Kidney glomerular epithelial cell (primary cell): ENCODE data around the gene CHST8.
"Not testable (repeated sequence)": the region's sequence is repeated elsewhere in the genome, so short reads cannot be mapped to it uniquely, and the experiment has no call there.

Experiments
- DNase-seq: peaks from one replicate; lab custom pipeline; 2025; lab: John Stamatoyannopoulos, UW

Gene CHST8

DNA sequence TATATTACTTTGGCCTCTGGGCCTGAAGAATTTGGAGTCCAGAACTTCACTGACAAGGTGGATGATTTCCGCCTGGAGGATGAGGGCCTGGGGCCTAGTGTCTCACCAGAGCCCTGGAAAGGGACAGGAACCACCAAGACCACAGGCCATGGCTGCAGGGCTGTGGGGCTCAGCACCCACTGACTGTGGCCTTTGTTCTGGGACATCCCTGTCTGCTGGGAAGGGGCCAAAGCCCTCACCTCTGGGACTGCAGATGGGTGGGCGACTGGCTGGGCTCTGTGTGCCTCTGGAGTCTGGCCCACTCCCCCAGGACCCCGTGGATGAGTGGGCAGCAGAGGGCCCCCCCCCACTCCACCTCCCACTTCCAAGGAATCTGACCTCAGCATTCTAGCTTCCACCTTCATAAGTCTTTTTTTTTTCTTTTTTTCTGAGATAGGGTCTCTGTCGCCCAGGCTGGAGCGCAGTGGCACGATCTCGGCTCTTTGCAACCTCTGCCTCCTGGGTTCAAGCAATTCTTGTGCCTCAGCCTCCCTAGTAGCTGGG, 20.3 kb downstream of the CHST8 start:
- DNase-seq = no peak

DNA sequence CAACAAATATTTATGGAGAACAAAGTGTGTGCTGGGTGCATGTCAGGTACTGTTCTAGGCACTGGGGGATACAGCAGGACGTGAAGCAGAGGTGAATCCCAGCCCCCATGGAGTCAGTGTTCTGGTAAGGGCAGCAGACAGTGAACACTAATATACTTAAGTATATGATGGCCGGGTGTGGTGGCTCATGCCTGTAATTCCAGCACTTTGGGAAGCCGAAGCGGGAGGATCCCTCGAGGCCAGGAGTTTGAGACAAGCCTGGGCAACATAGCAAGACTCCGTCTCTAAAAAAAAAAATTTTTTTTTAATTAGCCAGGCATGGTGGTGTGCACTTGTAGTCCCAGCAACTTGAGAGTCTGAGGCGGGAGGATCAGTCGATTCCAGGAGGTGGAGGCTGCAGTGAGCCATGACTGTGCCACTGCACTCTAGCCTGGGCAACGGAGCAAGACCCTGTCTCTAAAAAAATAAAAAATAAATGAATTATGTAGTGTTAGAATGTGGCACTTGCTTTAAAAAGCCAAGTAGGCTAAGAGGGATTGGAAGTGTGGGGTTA, 22.6 kb downstream of the CHST8 start:
- DNase-seq = no peak

- no peak for DNase-seq
Measured at GRCh38 chr19:33646306-33646705, 24.6 kb downstream of the CHST8 start.

DNA sequence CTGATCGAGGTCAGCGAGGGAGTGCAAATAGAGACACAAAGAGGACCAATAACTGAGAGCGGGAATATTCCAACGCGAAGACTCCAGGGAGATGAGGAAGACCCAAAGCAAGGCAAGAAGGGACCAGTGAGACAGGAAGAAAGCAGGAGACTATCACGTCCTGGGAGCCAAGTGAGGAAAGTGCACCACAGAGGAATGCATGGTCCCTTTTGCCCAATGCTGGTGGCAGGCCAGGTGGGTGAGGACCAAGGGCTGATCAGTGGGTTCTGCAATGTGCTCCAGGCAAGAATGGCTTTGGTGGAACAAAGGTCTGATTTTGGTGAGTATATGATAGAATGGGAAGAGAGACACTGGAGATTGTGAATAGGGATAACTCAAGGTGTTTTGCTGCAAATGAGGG, 25.4 kb downstream of the CHST8 start:
- DNase-seq = no peak

DNA sequence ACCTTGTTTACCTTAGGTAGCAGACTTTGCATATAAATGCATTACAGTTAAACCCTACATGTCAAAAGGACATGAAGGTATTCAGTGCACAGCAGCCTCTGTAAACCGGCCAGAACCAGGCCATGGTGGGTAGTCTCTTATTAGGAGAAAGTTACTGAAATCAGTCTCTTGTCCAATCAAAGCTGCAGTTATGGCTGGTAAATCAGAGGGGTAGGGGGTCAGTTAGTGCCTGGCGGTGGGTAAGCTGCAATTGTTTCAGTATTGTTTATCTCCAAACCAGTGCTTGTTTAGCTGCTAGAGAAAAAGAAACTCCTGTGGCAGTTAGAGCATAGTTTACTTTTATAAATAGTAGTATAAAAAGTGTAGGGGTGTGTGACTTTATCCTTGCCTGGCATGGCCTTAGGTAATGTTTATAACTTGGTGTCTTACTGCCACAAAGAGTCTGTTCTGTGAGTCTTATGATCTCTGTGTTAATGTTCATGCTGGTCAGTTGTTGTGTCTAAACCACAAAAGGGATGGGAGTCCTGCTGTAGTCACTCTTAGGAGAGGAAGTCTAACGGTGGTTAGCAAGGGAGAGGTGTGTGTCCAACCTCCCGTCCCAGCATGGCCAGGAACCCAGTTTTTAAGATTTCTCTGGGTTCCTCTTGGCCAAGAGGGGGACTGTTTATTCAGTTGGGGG, 28.0 kb downstream of the CHST8 start:
- DNase-seq = no peak

GRCh38 chr19:33653684-33654083, 31.9 kb downstream of the CHST8 start:
- DNase-seq = no peak

- DNase-seq = no peak
Measured at GRCh38 chr19:33654840-33655508, 33.2 kb downstream of the CHST8 start.

- DNase-seq = no peak
Measured at GRCh38 chr19:33659835-33660234, 38.1 kb downstream of the CHST8 start.

DNA sequence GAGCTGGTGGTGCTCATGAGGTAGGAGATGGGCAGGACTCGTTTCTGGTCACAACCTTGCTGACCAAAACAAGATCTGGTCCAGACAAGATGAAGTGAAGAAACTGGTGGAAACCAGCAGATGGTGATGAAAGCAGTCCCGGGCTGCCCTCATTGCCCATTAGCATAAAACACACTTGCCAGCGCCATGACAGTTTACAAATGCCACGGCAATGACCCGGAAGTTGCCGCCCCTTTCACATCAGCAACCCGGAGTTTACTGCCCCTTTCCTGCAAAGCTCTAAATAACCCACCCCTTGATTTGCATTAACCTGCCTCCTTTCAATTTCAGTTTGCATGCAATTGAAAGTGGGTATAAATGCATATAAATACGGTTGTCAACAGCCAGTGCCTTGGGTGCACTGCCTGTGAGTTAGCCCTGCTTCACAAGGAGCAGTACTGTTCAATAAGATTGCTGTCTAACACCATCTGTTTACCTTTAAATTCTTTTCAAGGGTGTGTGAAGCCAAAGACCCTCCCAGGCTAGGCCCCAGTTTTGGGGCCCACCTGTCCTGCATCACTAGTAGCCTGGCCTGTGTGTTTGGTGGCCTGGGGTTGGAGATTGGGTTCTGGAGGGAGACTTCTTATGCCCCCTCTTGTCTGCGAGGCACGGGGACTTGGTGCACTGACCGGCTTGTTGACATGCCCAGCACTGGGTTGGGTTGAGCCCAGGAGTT, 38.8 kb downstream of the CHST8 start:
- no peak for DNase-seq

DNA sequence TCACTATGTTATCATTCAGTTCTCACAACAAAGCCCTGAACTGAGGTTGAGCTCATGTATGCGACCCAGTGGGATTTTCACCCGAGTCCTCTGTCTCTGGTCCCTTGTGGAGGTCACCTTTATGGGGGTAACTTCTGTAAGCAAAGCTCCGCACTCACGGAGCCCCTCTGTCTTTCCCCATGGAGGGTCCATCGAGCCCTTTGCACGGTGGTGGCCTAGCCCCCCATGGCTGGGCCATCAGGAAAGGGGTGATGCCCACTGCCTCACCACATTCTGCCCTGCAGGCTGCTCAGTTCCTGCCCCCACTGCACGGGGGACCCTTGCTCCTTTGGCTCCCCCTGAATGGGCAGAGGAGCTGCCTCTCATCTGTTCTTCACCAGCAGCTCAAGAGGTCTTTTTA, 39.6 kb downstream of the CHST8 start:
- no peak for DNase-seq

DNA sequence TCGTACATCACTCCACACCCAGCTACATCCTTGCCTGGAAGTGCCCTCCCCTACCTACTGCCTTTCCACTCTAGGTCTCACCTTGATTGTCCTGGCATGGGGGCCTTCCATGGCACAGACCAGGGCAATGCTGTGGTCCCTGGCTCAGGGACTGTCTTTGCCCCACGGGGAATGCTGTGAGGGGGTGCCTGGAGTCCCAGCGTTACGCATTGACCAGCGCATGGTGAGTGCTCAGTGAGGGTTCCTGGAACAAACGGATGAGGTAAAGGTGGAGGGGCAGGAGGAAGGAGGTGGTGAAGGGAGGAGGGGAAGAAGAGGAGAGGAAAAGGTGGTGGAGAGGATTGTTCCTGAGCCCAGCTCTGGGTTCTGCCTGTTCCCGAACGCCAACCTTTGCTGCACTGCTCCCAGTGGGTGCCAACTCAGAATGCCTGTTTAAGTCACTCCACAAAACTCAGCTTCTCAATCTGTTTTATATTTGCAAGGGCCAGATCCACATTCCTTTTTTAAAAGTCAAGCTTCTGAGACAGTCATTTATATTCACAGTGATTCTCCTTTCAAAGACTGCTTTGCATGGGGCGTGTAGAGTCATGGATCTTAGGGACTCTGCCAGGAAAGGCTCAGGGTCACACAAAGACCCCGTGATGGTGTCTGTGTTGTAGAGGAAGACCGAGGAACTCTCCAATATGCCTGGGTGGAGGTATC, 40.8 kb downstream of the CHST8 start:
- no peak for DNase-seq

DNA sequence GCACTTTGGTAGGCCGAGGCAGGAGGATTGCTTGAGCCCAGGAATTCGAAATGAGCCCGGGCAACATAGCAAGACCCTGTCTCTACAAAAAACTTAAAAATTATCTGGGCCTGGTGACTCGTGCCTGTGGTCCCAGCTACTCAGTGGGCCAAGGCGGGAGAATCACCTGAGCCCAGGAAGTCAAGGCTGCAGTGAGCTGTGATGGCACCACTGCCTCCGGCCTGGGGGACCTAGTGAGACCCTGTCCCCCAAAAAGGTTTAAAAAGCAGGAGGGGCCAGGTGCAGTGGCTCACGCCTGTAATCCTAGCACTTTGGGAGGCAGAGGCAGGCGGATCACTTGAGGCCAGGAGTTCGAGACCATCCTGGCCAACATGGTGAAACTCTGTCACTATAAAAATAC, 41.6 kb downstream of the CHST8 start:
- not testable (repeated sequence) for DNase-seq

DNA sequence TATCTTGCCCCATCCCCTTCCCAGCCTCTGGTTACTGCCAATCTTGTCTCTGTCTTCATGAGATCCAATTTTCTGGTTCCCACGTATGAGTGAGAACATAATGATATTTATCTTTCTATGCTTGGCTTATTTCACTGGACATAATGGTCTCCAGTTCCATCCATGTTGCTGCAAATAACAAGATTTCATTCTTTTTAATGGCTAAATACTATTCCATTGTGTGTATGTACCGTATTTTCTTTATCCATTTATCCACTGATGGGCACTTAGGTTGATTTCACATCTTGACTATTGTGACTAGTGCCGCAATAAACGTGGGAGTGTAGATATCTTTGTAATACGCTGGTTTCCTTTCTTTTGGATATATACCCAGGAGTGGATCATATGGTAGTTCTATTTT, 43.0 kb downstream of the CHST8 start:
- no peak for DNase-seq

DNA sequence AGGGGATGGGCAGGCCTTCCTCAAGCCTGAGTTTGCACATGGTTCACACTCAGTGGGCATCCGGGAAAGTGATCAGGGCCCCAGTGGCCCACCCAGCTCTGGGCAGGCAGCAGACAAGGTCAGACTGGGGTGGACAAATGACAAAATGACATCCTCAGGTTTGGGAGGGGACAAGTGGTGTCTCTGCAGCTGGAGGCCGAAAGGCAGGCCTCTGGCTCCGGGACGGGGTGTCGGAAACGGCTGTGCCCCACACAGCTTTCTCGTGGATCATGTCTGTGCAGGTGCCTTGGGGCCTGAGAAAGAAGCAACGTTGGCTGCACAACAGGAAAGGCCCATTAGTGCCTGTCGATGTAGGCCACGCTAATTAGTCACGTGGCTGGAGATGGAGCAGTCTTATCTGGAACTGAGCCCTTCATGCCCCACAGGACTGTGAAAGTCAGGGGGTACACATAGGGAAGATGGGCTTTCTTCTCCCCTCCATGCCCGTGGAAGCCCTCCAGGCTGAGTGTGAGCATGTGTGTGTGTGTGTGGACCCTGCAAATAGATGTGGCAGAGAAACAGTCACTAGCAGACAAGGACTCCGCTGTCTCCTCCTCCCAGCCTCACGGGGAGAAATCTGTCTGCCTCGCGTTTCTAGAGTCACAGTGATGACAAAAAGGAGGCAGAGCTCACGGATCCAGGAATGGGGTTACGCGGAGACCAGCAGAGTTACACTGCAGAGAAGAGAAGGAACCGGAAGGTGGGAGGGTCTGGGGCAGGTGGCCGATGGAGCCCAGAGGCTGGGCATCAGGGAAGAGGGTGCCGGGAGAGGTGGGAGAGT, 44.2 kb downstream of the CHST8 start:
- DNase-seq = no peak

DNA sequence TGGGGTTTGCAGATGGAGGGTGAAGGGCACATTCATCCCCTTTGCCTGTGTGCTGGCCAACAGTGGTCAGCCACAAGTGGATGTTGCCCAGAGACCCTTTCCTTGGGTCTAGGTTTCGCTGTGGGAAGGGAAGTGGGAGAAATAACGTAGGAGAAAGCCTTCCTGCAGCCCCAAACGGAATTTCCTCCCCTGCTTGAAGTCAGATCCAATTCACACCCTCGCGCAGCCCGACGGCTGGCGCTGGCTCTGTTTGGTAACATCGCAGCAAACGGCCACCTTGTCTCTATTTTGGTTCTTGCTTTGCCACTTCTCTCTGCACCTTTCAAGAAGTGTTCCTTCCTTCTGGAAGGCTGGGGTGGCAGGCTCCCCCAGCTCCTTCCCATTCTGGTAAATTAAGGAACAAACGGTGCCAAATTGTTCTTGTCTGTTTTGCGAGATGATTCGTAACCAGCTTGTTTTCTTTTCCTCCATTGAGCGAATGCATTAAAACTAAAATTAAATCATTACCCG, 45.4 kb downstream of the CHST8 start:
- no peak for DNase-seq

GRCh38 chr19:33667881-33668280, 46.1 kb downstream of the CHST8 start:
- DNase-seq = no peak

DNA sequence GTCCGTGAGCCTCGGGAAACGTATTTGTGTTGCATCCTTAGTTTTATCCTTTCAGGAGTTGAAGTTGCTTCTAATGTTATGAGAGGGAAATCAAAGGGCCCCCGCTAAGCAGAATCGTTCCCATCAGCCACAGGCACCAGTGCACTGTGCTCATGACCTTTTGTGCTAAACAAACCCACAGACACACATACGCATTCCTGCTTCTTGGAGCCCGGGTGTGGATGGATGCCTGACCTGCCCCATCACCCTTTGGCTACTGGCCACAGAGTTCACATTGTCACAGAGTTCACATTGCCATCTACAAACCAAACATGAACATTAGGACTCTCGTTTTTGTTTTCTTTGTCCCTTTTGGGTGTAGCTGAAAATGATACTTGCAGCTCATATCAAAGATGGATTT, 47.2 kb downstream of the CHST8 start:
- DNase-seq = no peak

DNA sequence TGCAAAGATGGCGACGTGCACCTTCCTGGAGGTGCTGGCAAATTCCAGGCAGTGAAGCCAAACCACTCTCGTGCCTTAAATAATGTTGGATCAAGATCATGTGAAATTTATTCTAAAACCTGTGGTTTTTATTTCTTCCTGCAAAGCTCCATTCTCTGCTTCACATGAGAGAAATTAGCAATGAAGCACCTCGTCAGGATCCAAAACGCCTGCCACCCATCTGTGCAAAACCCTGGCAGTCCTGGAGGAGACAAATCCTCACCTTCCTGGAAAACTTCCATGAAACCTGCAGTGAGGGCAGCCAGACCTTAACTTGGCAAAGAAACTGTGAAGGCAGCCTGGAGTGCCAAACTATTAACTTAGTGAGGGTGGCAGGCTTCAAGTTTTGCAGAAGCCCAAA, 47.6 kb downstream of the CHST8 start:
- DNase-seq = no peak

DNA sequence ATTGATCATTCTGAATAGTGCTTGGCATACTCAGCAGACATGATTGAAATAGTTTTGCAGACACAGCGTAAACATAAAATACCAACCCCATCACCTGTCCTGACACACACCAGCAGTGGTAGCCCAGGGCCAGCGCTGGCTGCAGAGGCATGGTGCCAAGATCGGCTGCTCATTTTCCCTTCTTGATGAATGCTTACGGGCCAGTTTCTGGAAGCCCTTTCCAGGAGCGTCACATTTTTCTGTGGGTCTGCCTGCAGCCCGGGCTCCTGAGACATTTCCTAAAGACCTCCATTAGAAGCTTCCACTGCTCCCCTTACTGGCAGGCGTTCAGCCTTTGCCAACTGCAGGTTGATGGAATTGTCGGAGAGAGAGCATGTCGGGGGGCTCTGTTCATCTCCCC, 48.6 kb downstream of the CHST8 start:
- DNase-seq = no peak

GRCh38 chr19:33671211-33671610, 49.5 kb downstream of the CHST8 start:
- no peak for DNase-seq

DNA sequence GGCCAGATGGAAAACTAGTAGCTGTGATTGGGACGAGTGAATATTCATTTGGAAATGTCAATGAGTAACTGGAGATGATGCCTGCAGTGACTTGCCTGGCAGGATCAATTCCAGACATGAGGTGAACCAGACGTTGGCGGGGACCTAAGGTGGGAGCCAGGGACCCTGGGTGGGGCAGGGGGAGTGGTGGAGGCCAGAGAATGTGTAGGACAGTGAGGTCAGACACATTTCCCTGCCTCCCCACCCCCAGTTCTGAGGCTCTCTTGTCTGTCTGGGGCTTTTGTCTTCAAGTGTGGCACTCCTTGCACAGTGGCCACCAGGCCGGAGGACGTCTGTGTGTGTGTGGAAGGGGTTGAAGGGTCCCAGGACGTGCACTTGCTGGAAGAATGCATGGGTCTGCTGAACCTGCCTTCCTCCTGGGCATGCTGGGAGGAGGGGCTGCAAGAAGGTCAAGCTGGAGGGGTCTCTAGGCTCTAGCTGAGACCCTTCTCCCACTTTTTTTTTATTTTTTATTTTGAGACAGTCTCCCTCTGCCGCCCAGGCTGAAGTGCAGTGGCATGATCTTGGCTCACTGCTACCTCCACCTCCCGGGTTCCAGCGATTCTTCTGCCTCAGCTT, 51.6 kb downstream of the CHST8 start:
- DNase-seq = no peak
